ENCODE measurements around the gene FMO2. TPM values are rescaled to one million over a fixed set of nuclear protein-coding genes. Genes with fewer than 3 reads are reported as not detected.

Gene FMO2
- total RNA-seq, 1 experiment from 2014 or later: 0.14 TPM

GRCh38 chr1:171250263-171250662 is 65.2 kb downstream of the FMO2 start:
- no peak for DNase-seq (ENCODE audit: low spot score)
- in situ Hi-C loops (cut with HindIII; ENCODE audit: low sequenced_read_pairs): no loop called here

DNA sequence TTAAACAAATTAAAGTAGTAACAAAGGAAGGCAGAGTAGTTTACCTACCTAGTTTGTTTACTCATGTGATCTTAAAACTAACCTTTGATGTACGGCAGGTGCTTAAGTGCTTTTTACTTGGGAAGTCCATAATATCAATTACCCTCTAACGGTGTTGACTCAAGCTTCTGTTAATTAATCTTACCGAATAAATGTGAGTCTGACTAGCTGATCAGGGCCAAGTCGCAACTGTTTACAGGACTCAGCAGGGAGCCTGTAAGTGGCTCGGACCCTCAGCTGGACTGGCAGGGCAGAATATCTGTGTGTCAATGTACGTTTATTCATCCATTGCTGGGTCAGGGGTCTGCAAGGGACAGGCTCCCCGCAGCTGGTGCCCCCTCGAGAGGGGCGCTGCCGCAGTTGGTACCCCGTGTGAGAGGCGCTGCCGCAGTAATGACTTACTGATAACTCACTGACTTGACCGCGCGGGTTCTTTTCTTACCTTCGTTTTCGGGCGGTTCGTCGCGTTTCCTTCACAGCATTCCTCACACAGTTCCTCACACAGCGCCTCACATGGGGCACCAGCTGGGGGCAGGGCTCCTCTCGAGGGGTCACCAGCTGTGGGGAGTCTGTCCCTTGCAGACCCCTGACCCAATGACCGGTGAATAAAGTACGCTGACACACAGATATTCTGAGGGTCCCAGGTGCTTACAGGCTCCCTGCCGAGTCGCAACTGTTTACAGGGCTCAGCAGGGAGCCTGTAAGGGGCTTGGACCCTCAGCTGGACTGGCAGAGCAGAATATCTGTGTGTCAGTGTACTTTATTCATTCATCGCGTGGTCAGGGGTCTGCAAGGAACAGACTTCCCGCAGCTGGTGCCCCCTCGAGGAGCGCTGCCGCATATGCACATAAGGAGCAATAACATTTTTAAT is 66.2 kb downstream of the FMO2 start:
- DNase-seq (ENCODE audit: low spot score): no peak
- in situ Hi-C loops (cut with HindIII; ENCODE audit: low sequenced_read_pairs): no loop called here

DNA sequence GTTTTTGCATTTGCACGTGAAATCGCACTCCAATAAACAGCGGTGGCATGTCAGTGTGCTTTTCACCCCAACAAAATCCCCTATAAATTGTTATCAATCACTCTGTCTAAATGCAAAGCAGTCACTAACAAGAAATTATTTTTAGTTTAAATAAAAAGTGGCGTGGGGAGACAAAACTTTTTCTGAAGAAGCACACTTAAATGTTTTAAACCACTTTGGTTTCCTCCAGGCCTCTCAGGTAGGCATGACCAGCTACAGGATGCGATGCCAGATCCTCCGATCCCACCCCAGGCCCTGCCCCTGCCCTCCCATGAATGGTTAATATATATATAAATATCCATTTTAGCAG is 66.8 kb downstream of the FMO2 start:
- in situ Hi-C loops (cut with HindIII; ENCODE audit: low sequenced_read_pairs): no loop called here
- DNase-seq (ENCODE audit: low spot score): no peak

DNA sequence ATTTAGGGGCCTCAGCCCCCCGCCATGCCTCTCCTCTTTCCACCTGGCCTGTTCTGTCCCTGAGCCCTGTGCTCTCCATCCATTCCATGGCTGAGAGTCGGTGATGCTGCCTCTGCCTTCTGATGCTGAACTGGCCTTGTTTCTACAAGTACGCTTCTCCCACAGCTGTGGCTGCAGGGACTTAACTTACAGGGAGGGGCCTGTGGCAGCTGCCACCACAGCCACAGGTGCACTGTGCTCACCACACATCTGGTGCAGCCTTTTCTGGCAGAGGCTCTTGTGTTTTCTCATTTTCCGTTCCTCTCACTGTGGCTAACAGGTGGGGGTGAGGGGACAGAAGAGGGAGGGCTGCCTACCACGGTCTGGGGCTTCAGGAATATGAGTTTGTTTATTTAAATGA is 67.4 kb downstream of the FMO2 start:
- in situ Hi-C loops (cut with HindIII; ENCODE audit: low sequenced_read_pairs): no loop called here
- no peak for DNase-seq (ENCODE audit: low spot score)

GRCh38 chr1:171254859-171255258 is 69.8 kb downstream of the FMO2 start:
- in situ Hi-C loops (cut with HindIII; ENCODE audit: low sequenced_read_pairs): no loop called here

GRCh38 chr1:171256940-171257606 is 72.0 kb downstream of the FMO2 start:
- DNase-seq (ENCODE audit: low spot score): no peak
- in situ Hi-C loops (cut with HindIII; ENCODE audit: low sequenced_read_pairs): no loop called here

More at GRCh38 chr1:171254859-171255258, 69.8 kb downstream of the FMO2 start:
- no peak for DNase-seq (ENCODE audit: low spot score)

DNA sequence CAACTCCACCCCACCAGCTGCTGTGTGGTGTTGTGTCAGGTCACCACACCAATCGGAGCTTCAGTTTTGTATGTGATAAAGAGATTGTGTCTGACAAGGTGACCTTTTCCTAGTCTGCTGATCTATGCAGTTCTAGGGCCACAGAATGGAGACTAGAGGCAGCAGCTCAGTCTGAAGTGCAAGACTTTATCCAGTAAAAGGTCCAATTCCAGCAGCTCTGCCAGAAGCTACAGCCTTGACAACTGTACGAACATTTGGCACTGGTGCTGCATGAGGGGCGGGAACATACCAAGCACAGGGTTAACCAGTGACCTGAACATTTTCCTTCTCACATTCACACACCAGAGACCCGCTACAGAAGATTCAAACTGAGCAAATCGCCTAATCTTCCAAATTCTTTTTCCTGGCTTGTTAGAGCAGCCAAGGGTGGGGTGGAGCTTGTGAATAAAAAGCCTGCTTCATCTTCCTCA is 72.5 kb downstream of the FMO2 start:
- no peak for DNase-seq (ENCODE audit: low spot score)
- in situ Hi-C loops (cut with HindIII; ENCODE audit: low sequenced_read_pairs): no loop called here

GRCh38 chr1:171258429-171258828 is 73.3 kb downstream of the FMO2 start:
- in situ Hi-C loops (cut with HindIII; ENCODE audit: low sequenced_read_pairs): no loop called here
- no peak for DNase-seq (ENCODE audit: low spot score)

DNA sequence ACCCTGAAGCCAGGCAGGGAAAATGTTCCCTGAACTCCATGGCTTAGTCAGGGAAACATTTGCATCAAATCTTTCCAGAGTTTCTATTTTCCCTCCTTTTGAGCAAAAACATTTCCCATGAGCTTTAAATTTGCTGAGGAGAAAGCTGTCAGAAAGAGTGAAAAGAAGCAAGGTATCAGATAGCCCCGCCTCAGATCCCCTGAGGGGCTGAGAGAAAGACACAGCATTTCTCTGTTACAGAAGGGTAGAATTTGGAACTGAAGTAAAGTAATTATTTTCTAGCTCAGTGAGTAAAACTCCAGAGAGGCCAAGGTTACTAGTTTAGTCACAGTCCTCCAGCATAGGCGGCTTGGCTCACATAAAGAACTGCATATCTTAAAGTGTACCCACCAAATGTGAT is 73.8 kb downstream of the FMO2 start:
- in situ Hi-C loops (cut with HindIII; ENCODE audit: low sequenced_read_pairs): no loop called here
- no peak for DNase-seq (ENCODE audit: low spot score)

Other genes with a start within 250 kb of the FMO2 start
- gene MROH9, start 249.8 kb upstream of the FMO2 start, total RNA-seq (2014; rRNA removed; shearing (Covaris generic)): not detected in 2 replicates
- gene FMO3, start 94.4 kb upstream of the FMO2 start, total RNA-seq (2014; rRNA removed; shearing (Covaris generic)): 0.12 TPM in 1 of 2 replicates, not detected in the other
- 83.2 and 83.8 TPM in 2 replicates for gene FMO1, start 63.2 kb downstream of the FMO2 start, total RNA-seq (2014; rRNA removed; shearing (Covaris generic))
- 7.4 and 12.8 TPM in 2 replicates for gene FMO4, start 128.9 kb downstream of the FMO2 start, total RNA-seq (2014; rRNA removed; shearing (Covaris generic))